ENCODE data around the gene HPCA.
"Not testable (repeated sequence)": the region's sequence is repeated elsewhere in the genome, so short reads cannot be mapped to it uniquely, and the experiment has no call there.

The HPCA gene

DNA sequence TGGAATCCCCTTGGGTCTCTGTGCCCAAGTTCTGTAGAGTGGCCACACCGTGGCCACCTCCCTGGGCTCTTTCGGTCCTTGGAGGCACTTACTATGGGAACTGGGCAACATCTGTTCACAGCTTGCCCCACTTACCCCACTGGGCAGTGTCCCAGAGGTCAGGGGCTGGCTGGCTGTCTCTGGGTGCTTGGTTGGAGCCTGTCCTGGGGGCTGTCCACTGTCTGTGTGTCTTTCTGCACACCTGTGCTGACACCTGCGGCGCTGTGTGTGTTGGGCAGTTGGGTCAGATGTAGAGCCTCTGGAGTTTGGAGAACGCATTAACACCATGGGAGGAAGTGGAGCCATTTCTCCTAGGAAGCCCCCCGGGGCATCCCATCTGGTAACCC, 16.2 kb downstream of the HPCA start:
- no peak for DNase-seq (ENCODE audit: low read depth)

DNA sequence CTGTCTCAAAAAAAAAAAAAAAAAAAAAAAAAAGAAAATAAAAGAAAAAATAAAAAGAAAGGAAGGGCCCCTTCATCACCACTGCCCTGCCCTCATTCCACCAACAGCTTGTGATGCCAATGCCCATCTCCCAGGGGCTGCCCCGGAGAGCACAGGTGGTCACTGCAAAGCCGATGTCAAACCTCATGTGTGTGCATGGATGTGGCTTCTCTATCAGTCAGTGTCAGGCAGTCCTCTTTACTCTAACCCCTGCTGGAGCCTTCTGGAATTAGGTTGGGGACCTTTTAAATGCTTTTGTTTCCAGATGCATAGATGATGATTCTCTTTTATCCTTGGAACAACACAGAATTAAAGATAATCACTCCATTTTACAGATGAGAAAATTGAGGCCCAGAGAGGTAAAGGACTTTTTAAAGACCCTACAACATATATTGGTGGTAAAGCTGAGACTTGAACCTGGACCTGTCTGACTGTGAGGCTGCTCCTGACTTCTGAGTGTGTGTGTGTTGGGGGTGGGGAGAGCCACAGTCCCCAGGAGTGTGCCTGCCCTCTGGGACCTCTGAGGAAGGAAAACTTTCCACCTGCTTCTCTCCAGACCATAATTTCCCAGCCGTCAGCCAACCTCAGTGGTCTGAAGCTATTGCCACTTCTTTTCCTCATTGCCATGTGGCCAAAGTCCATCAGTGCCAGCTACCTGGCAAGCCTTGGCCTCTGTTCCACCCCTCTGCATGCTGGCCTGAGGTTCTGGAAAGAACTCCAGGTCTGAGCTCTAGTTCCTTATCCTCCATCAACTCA, 17.9 kb downstream of the HPCA start:
- DNase-seq (ENCODE audit: low read depth): no peak

DNA sequence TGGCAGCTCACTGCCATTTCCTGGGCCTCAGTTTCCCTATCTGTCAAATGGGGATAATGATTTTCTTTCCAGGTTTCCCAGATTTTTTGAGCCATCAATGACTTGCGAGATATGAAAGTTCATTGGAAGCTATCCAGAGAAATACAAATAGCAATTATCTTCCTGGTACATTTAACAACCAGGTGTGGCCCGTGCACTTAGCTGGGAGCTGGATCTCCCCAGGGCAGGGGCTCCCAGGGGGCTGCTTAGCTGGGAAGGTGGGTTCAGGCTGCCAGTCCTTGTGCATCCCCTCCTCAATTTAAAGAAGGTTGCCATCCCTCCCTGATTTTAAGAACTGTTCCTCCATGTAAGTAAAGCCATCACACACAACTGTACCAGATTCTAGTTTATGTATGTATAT, 18.5 kb downstream of the HPCA start:
- DNase-seq (ENCODE audit: low read depth): no peak

DNA sequence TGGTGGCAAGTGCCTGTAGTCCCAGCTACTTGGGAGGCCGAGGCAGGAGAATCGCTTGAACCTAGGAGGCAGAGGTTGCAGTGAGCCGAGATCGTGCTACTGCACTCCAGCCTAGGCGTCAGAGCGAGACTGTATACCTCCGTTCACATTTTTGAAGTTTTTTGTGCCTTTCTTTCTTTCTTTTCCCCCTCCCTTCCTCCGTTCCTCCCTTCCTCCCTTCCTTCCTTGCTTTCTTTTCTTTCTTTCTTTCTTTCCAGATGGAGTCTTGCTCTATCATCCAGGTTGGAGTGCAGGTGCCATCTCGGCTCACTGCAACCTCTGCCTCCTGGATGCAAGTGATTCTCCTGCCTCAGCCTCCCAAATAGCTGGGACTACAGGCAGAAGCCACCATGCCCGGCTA, 19.3 kb downstream of the HPCA start:
- not testable (repeated sequence) for DNase-seq (ENCODE audit: low read depth)

DNA sequence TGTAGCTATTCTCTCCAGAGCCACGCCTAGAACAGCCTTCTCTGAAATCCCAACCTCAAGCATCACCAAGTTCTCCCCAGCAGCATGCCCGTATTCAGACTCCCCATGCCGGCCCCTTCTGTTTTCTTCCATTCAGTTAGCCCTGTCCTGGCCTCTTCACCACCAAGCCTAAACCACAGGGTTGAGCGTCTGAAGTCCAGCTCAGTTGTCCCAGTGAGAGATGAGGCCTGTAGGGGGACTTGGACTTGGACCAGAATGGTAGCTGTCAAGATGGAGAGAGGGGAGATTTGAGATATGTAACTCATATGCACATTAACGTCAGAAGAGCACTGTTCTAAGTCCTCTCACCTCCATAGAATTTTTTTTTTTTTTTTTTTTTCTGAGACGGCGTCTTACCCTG, 20.4 kb downstream of the HPCA start:
- no peak for DNase-seq (ENCODE audit: low read depth)

DNA sequence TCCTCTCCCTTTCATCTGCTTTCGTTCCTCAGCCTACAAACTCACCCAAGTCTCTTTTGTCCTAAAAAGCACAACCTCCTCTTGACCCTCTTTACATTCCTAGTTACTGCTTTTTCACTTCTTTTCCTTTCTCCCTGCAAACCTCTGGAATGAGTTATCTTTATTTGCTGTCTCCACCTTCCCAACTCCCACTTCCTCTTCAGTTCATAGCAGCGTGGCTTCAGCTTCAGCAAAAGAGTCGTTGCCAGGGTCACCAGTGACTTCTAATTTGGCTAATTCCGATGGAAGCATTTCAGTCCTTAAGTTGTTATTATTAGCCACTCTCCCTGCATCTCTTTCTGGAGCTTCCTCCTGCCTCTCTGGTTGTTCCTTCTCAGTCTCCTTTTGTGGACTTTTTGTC, 21.1 kb downstream of the HPCA start:
- no peak for DNase-seq (ENCODE audit: low read depth)

DNA sequence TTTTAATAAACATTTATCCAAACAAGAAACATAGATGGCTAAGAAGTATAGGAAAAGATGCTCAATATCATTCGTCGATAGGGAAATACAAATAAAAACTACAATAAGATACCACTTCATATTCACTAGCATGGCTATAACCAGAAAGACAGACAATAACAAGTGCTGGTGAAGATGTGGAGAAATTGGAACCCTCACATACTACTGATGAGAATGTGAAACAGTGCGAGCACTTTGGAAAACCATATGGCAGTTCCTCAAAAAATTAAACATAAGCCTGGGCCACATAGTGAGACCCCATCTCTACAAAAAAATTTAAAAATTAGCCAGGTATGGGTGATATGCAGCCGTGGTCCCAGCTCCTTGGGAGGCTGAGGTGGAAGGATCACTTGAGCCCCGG, 24.0 kb downstream of the HPCA start:
- no peak for DNase-seq (ENCODE audit: low read depth)

DNA sequence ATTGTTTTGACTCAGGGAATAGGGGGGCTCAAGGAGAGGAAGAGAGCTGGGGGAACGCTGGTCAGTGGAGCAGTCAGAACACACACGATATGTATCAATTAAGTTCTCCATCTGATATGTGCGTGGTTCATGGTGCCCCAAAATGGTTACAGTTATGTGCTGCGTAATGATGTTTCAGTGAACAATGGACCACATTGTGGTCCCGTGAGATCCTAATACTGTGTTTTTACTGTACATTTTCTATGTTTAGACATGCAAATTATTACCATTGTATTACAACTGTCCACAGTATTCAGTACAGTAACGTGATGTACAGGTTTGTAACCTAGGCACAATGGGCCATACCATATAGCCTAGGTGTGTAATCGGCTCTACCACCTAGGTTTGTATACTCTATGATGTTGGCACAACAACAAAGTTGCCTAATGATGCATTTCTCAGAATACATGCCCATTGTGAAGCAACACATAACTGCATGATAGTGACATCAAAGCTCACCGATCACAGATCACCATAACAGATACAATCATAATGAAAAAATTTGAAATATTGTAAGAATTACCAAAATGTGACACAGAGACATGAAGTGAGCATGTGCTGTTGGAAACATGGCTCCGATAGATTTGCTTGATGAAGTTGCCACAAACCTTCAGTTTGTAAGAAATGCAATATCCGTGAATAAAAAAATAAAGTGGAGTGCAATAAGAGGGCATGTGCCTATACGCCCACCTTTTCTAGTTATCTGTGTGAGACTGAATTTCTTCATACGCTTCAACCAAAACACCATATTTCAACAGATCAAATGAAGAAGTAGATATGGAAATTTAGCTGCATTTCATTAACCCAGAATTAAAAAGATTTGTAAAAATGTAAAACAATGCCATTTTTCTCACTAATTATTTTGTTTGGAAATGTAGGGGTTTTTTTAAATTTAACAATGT, 29.7 kb downstream of the HPCA start:
- no peak for DNase-seq (ENCODE audit: low read depth)

DNA sequence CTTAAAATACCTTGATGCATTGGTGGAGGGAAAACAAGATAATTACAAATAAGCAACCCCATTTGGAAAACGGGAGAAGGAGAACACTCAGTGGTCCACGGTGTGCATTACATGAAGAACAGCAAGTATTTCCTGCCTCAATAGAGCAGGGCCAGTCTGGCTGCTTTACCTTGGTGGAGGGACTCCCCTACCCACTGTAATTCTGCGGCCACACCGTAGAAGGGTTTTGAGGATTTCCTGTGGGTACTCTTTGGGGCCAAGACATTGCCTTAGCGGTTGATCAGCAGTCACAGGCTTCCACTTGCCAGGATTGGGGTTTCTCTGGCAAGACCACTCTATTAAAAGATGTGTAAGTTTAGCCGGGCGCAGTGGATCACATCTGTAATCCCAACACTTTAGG, 31.2 kb downstream of the HPCA start:
- DNase-seq (ENCODE audit: low read depth): no peak

DNA sequence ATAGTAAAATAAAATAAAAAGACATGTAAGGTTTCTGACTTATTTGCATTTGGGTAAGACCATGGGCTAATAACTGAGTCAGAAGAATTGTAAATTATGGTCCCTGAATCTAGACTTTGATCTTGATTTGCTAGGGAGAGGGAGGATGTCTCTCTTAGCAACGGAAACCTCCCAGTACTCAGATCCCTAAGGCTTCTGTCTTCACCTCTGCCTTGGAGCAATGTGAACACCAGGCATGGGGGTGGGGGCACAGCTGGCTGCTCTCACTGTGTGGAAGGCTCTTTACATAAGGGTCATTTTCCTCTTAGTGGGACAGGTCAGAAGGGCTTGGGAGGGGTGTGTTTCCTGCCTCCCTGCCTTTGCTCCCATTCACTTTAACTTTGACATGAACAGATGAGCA, 31.9 kb downstream of the HPCA start:
- DNase-seq (ENCODE audit: low read depth): no peak

DNA sequence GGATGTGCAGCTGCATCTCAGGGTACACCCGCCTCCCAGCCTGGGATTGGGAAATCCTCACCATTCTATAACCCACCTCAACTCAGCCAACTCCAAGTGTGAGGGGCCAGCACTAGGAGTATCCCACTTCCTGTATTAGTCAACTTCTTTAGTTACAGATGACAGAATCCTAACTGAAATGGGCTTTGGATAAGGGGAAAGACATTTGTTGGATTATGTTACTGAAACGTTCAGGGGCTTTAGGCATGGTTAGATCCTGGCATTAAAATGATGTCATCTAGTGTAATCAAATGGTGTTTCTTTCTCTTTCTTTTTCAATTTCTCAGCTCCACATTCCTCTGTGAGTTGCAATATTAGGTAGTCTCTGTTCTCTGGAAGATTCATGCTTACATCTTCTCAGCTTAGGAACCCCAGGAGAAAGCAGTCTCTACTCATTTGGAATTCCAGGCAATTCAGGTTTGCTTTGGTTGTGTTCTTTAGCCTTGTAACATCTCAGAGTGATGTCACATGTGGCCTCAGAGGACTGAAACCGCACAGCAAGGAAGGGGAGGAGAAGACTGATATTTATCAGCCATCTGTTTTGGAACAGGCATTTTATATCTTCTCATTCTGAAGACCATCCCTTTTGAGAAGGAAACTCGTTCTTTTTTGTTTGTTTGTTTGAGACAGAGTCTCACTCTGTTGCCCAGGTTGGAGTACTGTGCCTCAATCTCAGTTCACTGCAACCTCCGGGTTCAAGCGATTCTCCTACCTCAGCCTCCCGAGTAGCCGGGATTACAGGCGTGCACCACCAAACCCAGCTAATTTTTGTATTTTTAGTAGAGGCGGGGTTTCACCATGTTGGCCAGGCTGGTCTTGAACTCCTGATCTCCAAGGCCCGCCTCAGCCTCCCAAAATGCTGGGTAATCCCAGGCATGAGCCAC, 33.8 kb downstream of the HPCA start:
- DNase-seq (ENCODE audit: low read depth): no peak

DNA sequence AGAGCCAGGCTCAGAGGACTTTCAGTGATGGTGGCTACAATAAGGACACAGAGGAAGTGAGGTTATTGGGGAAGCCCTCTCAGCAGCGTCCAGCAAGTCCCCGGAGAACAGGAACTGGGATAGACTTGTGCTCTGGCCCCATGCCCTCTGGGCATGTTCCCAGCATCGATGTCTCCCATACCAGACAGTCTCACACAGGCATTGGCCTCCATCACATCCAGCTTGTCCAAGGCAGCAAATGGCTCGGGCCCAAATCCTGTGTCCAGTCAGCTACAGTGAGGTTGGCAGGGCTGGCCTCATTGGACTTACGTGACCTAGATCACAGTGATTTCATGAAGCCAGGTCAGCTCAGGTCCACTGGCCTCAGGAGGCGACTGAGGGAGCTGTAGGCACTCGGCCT, 34.5 kb downstream of the HPCA start:
- DNase-seq (ENCODE audit: low read depth): no peak

DNA sequence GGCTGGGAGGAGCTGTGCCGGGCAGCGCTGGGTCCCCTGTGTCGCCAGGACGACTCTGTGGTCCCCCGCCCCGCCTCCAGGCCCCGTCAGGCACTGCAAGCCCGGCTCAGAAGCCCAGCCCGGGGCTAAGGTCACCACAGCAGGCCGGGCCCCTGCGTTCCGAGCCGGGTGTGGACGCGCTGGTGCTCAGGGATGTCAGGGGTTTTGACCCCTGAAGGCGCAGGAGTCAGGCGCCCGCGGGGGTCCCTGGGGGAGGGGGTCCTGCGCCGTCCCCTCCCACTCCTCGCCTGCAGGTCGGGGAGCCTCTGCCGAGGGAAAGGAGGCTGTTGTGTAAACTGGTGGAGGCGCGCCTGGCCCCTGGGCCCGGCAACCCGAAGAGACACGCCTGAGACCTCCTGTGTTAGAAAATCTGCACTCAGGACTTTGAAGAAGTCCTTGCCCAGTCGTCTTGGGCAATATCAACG, 38.6 kb downstream of the HPCA start:
- DNase-seq (ENCODE audit: low read depth): no peak

DNA sequence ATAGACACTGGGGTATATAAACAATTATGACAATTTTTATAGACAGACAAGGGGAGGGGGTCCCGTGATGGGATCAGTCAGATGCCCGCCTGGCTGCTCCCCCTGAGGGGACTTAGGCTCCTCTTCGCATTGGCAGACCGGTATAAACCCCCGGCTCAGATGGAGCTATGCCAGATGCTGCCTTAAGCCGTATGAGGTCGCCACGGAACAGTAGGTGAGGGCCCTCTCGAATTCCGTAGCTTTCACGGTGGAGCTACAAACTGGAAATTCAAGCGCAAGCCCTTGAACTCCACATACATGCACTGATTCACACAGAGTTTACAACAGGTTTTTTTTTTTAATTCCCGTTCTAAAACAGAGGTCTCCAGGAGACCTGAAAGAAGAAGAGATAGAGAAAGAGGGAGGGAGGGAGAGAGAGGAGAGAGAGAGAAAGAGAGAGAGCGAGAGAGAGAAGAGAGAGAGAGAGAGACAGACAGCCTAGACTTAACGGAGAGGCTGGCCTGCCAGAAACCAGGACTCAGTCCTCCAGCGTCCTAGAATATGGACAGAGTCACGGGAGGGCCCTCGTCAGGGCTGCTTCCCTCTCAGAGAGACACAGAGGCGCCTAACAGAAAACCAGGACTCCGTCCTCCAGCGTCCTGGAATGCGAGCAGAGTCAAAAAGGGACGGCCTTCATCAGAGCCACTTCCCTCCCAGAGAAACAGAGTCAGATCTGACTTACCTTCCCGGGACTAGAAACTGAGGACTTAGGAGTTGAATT, 39.3 kb downstream of the HPCA start:
- DNase-seq (ENCODE audit: low read depth): no peak

DNA sequence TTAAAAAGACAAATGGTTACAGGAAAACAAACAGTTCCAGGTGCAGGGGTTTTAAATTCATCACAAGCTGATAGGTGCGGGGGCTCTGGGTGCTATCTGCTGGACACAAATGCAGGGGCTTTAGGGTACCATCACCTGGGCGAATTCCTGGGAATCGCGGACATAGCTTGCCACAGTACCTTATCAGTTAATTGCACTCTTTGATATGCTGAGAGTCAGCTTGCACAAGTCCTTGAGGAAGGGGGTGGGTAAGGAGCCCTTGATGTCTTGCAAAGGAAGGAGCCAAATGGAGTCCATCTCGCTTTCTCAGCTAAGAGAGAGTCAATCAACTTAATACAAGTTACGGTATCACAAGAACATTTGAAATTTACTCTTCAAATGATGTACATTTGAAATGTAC, 40.3 kb downstream of the HPCA start:
- no peak for DNase-seq (ENCODE audit: low read depth)

DNA sequence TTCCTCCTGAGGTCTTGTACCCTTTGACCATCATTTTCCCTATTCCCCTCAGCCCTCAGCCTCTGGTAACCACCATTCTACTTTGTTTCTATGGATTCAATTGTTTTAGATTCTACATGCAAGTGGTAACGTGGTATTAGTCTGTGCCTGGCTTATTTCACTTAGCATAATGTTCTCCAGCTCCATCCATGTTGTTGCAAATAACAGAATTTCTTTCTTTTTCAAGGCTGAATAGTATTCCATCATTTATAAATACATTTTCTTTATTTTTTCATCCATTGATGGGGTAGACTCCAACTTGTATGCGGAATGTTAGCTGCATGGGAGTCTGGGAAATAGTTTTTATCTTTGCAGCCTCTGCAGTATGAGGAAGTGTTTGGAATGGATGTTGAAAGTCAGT, 41.1 kb downstream of the HPCA start:
- DNase-seq (ENCODE audit: low read depth): no peak

DNA sequence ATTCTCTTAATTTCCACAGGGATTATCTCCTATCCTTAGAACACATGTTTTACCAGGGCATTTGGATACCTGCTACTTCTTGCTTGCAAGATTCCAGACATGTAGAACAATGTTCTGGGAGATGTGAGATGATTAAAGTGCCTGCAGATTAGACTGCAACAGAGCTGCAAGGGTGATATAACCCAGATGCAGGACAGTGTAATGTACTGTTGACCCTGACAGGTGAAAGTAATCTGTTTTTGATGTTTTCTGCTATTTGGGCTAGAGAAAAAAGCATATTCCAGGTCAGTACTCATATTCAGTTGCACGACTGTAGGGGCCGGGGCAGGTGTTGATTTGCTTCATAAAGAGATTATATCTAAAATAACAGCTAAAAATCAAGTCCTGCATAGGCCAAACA, 42.0 kb downstream of the HPCA start:
- no peak for DNase-seq (ENCODE audit: low read depth)

DNA sequence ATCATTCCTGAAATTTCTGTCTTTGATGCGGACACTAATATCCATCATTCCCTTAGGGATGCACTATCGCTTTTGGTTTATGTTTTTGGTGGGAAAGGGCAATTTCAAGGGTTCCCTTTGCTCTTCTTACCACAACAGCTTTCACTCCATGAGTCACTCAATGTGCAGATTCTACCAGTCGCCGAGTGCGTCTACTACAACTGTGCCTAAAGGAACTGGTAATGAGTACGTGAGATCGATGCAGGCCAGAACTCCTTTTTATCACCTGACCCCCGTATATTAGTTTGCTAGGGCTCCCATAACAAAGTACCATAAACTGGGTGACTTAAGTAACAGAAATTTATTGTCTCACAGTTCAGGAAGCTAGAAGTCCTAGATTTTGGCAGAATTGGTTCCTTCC, 42.4 kb downstream of the HPCA start:
- no peak for DNase-seq (ENCODE audit: low read depth)

DNA sequence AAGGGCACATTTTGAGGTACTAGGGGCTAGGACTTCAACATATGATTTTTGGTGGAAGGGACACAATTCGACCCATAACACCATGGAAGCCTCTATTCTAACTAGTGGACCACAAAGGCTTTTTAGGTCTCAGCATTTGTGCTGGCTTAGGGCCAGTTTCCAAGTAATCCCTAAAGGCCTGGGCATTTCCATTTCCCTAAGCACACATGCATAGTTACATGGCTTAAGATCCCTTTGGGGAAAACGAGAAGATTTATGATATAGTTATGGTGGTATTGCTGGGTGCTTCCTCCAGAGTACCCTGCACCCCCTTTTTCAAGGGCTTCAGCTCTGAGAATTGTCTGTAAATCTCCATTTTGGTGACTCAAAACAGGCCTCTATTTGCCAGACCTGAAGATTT, 43.1 kb downstream of the HPCA start:
- DNase-seq (ENCODE audit: low read depth): no peak

DNA sequence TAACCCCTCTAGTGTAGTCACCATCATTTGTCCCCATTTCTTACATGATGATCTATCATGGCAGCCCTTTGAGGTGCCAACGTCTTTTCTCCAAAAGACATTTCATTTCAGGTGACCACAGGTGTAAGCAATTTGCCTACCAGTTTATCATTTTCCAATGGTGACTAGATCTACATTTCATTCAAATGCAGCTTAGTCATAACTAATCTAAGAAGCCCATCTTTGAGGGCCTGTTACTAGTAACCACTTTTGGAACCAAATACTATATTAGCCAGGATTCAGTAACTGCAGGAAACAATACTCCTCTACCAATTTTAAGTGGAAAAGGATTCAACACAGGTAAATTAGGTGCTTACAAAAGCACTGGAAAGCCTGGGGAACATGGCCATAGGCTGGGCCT, 45.5 kb downstream of the HPCA start:
- DNase-seq (ENCODE audit: low read depth): no peak

DNA sequence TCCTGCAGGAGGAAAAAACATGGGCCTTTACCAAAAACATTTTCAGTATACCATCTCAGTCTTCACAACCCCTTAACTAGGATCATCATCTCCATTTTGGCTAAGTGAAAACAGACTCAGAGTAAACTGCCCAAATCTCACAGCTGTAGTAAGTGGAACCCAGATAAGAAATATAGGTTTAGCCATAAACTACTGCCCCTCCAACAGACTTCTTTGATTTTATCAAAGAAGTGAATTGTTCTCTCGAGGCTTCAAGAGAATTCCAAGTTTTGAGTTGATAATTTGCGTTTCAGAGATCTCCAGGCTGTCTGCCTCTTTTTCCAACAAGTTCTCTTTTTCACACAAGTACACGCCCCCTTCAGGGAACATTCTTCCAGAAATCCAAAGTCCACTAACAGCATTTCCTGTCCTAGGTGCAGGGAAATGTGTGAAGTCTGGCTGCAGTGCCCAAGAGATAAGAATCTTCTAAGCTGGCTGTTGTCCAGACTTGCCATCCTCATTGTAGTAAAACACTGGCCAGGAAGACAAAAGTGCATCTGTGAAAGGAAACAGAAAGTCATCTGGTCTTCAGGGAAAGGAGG, 47.5 kb downstream of the HPCA start:
- no peak for DNase-seq (ENCODE audit: low read depth)
